K562 (cell line): ENCODE results near the gene TGFBR3L. TPM values are rescaled to one million over a fixed set of nuclear protein-coding genes. Genes with fewer than 3 reads are reported as not detected.

ENCODE experiments used
- ARHGAP35 ChIP-seq: fragments of 450-650 bp; IDR thresholded peaks from 2 replicates; pipeline ENCODE4 v1.6.1; 2018; ENCODE audit not compliant: partially characterized antibody
- BRF2 ChIP-seq: IDR thresholded peaks from 3 replicates; pipeline ENCODE4 v1.6.1; 2011; ENCODE audit warnings: borderline replicate concordance, mild to moderate bottlenecking; ENCODE audit not compliant: insufficient read length, insufficient read depth
- FOS ChIP-seq: IDR thresholded peaks from 3 replicates; pipeline ENCODE4 v1.6.1; 2011; ENCODE audit not compliant: insufficient read length; ENCODE audit errors: extremely low read depth
- KLF1 ChIP-seq: fragments of 450-650 bp; IDR thresholded peaks from 2 replicates; pipeline ENCODE4 v1.6.1; 2016; ENCODE audit warnings: missing genetic modification characterization, missing compliant biosample characterization
- MLLT1 ChIP-seq, 2 experiments: fragments of 450-650 bp; IDR thresholded peaks; 2 replicates each; pipeline ENCODE4 v1.6.1; 2016
- PHF8 ChIP-seq: fragments of 200-600 bp; sonication (generic); IDR thresholded peaks from 2 replicates; pipeline ENCODE4 v1.6.1; 2012; ENCODE audit warnings: mixed run types, mild to moderate bottlenecking, inconsistent platforms, low read length, moderate library complexity, borderline replicate concordance
- POLR3A ChIP-seq: IDR thresholded peaks from 2 replicates; pipeline ENCODE4 v1.6.1; 2011; ENCODE audit warnings: borderline replicate concordance, mild to moderate bottlenecking, moderate library complexity; ENCODE audit not compliant: insufficient read length, insufficient read depth; ENCODE audit errors: extremely low read depth
- SP1 ChIP-seq: sonication (generic); formaldehyde crosslinking; IDR thresholded peaks from 2 replicates; pipeline ENCODE4 v1.8.1; 2022; ENCODE audit warnings: mild to moderate bottlenecking, missing genetic modification reagents
- SRSF9 ChIP-seq: fragments of 200-400 bp; formaldehyde crosslinking; IDR thresholded peaks from 2 replicates; pipeline ENCODE4 v1.6.1; 2017; ENCODE audit warnings: low read depth, low read length, borderline replicate concordance
- TAF7 ChIP-seq: fragments of 450-650 bp; IDR thresholded peaks from 2 replicates; pipeline ENCODE4 v1.6.1; 2016; ENCODE audit warnings: missing genetic modification characterization, missing compliant biosample characterization
- TEAD2 ChIP-seq: fragments of 450-650 bp; IDR thresholded peaks from 2 replicates; pipeline ENCODE4 v1.6.1; 2016; ENCODE audit warnings: missing genetic modification characterization, control low read depth, missing compliant biosample characterization
- ZBTB7A ChIP-seq: IDR thresholded peaks from 2 replicates; pipeline ENCODE4 v1.6.1; 2011; ENCODE audit warnings: low read depth, mild to moderate bottlenecking, low read length, moderate library complexity, borderline replicate concordance; ENCODE audit not compliant: control insufficient read depth
- ZNF174 ChIP-seq: fragments of 250-450 bp; sonication (Bioruptor Pico); IDR thresholded peaks from 2 replicates; pipeline ENCODE4 v1.4.0; 2020; ENCODE audit warnings: mild to moderate bottlenecking
- ZNF274 ChIP-seq: IDR thresholded peaks from 2 replicates; pipeline ENCODE4 v1.6.1; 2011; ENCODE audit warnings: low read depth, mild to moderate bottlenecking, low read length, moderate library complexity, borderline replicate concordance
- ZNF766 ChIP-seq: fragments of 200-800 bp; sonication (Bioruptor generic); conservative IDR thresholded peaks from 2 replicates; pipeline ENCODE4 v1.6.1; 2016; ENCODE audit warnings: missing genetic modification characterization, missing compliant biosample characterization
- polyA plus RNA-seq, 8 experiments: library from polyadenylated mRNA; depleted of rRNA in 4 of 8; stranded (reverse) in 5 of 8; unstranded in 3 of 8; fragments of >200 nt; fragmentation: Nextera tagmentation in 2 of 8; fragmentation: Illumina TruSeq in 1 of 8; extraction: Ambion mirVana in 2 of 8; extraction: Trizol in 1 of 8; gene quantifications; 2 replicates each; pipeline versions ENCODE4 v1.2.1 to v1.2.3, GENCODE V29; 2011 to 2014; ENCODE audit warnings: inconsistent platforms in 1 of 8, missing spikeins in 1 of 8
- total RNA-seq, 7 experiments: library from RNA; depleted of rRNA in 6 of 7; stranded (reverse); fragments of >200 nt in 6 of 7; fragmentation: Illumina TruSeq in 2 of 7; extraction: Trizol in 2 of 7; gene quantifications; 2 replicates each; pipeline versions ENCODE4 v1.2.1 to v1.2.3, GENCODE V29; 2011 to 2021; ENCODE audit warnings: low replicate concordance in 1 of 7
- TF ChIP-seq, protein P1 (sequence below), 2 experiments: fragments of 450-650 bp in 1 of 2; sonication (generic) in 1 of 2; formaldehyde crosslinking in 1 of 2; IDR thresholded peaks; 2 replicates each; pipeline versions ENCODE4 v1.7.1 to v1.9.0; 2016 to 2022; ENCODE audit warnings: inconsistent platforms in 1 of 2, mild to moderate bottlenecking in 1 of 2, missing genetic modification reagents in 1 of 2

TGFBR3L gene
- total and polyA plus RNA-seq, 9 of the 15 experiments (the other 6 are each of a cell fraction or from before 2014, with no cell fraction given): not detected

GRCh38 chr19:7943444-7944176, 29.0 kb downstream of the TGFBR3L start, which contains the start of gene TIMM44 (continued):
- TF ChIP-seq, protein P1, sequence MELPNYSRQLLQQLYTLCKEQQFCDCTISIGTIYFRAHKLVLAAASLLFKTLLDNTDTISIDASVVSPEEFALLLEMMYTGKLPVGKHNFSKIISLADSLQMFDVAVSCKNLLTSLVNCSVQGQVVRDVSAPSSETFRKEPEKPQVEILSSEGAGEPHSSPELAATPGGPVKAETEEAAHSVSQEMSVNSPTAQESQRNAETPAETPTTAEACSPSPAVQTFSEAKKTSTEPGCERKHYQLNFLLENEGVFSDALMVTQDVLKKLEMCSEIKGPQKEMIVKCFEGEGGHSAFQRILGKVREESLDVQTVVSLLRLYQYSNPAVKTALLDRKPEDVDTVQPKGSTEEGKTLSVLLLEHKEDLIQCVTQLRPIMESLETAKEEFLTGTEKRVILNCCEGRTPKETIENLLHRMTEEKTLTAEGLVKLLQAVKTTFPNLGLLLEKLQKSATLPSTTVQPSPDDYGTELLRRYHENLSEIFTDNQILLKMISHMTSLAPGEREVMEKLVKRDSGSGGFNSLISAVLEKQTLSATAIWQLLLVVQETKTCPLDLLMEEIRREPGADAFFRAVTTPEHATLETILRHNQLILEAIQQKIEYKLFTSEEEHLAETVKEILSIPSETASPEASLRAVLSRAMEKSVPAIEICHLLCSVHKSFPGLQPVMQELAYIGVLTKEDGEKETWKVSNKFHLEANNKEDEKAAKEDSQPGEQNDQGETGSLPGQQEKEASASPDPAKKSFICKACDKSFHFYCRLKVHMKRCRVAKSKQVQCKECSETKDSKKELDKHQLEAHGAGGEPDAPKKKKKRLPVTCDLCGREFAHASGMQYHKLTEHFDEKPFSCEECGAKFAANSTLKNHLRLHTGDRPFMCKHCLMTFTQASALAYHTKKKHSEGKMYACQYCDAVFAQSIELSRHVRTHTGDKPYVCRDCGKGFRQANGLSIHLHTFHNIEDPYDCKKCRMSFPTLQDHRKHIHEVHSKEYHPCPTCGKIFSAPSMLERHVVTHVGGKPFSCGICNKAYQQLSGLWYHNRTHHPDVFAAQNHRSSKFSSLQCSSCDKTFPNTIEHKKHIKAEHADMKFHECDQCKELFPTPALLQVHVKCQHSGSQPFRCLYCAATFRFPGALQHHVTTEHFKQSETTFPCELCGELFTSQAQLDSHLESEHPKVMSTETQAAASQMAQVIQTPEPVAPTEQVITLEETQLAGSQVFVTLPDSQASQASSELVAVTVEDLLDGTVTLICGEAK (IDR thresholded peaks at IDR 0.05): no peak
- TF ChIP-seq, protein P1 (CRISPR knock-in tag; IDR thresholded peaks at IDR 0.05): no peak
- no peak for TF ChIP-seq ZBTB7A
- TF ChIP-seq TEAD2: no peak
- peak; percentile 93; the same call in 1 of the 2 replicates for TF ChIP-seq SP1 (CRISPR knock-in tag)
- no peak for TF ChIP-seq ARHGAP35
- TF ChIP-seq ZNF174: no peak
- peak; percentile 87 for TF ChIP-seq FOS
- TF ChIP-seq BRF2: no peak
- TF ChIP-seq ZNF274: no peak
- TF ChIP-seq ZNF766: no peak
- TF ChIP-seq KLF1 (tag): no peak
- TF ChIP-seq POLR3A: no peak
- TF ChIP-seq MLLT1 (IDR thresholded peaks at IDR 0.05): no peak
- no peak for TF ChIP-seq SRSF9
- TF ChIP-seq TAF7 (tag): peak; percentile 88
- TF ChIP-seq PHF8: peak; percentile 96
